ELR (cell line): ENCODE results near the gene RPEL1.
"Not testable (repeated sequence)": the region's sequence is repeated elsewhere in the genome, so short reads cannot be mapped to it uniquely, and the experiment has no call there.

Experiments used
- DNase-seq: peaks from one replicate; pipeline ENCODE4 v3.0.0-alpha.2; 2015; ENCODE audit warnings: low read depth

The RPEL1 gene

DNA sequence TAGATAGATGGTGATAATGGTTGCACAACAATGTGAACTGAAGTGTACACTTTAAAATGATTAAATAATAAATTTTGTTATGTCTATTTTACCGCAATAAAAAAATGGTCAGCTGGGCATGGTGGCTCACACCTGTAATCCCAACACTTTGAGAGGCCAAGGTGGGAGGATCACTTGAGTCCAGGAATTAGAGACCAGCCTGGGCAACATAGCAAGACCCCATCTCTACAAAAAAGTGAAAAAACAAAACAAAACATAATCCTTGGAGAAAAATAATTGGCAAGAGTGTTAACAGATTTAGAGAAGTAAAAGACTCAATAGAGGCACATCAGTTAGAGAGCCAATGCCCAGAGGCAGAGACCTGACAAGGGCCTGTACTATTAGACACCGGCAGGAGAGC lies 9.9 kb upstream of the RPEL1 start:
- DNase-seq: no peak

- DNase-seq: peak; percentile 64
Measured at GRCh38 chr10:103238506-103239252, 7.0 kb upstream of the RPEL1 start.

- DNase-seq: peak; percentile 65
Measured at GRCh38 chr10:103241262-103242011, 4.2 kb upstream of the RPEL1 start.

DNA sequence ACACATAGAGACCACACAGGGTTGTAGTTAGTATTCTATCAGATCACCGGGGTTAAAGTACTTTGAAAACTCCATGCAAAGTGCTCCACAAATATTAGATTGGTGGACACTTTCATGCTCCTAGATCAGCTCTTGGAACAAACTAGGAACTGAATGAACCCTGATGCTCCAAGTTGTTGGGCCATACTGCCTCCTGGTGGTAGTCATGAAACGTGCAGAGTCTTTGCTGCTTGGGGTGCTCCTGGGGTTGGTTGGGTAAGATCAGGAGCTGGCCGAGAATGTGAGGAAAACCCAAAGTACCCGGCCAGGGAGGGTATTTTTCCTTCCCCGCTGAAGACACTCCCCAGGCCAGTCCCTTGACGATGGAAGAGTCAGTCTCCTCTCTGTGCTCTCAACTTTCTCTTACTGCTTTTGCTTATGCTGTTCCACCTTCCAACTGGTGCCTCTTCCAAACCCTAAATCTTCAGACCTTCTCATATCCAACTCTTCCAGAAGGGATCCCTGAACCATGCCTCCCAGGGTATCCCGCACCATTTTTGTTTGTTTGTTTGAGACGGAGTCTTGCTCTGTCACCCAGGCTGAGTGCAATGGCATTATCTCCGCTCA lies 918 bp upstream of the RPEL1 start:
- DNase-seq: peak; percentile 81

GRCh38 chr10:103246324-103246723 lies 637 bp downstream of the RPEL1 start:
- DNase-seq: peak; percentile 27

DNA sequence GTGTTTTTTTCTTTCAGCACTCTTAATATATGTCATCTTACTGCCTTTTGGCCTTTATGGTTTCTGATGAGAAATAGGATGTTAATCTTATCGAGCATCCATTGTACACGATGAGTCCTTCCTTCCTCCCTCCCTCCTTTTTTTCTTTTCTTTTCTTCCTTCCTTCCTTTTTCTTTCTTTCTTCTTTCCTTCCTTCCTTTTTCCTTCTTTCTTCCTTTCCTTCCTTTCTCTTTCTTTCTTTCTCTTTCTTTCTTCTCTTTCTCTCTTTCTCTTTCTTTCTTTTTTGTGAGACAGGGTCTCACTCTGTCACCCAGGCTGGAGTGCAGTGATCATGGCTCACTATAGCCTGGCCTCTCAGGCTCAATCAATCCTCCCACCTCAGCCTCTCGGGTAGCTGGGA lies 8.4 kb downstream of the RPEL1 start:
- DNase-seq: no peak

DNA sequence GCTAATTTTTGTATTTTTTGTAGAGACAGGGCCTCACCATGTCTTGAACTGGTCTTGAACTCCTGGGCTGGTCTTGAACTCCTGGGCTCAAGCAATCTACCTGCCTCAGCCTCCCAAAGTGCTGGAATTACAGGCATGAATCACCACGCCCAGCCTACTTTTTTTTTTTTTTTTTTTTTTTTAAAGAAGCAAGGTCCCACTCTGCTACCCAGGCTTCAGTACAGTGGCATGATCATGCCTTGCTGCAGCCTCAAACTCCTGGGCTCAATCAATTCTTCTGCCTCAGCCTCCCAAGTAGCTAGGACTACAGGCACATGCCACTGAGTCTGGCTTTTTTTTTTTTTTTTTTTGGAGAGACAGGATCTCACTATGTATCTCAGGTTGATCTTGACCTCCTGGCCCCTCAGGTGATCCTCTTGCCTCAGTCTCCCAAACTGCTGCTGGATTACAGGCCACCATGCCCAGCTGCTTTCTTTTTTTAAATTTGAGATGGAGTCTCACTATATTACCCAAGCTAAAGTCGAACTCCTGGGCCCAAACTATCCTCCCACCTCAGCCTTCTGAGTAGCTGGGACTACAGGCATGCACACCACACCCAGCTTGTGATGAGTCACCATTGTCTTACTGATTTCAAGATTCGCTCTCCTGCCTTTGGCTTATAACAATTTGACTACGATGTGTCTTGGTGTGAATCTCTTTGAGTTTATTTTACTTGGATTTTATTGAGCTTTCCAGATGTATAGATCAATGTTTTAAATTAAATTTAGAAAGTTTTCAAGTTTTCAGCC lies 9.0 kb downstream of the RPEL1 start:
- peak; percentile 79 for DNase-seq

GRCh38 chr10:103256613-103257012 lies 10.9 kb downstream of the RPEL1 start:
- no peak for DNase-seq

- no peak for DNase-seq
Measured at GRCh38 chr10:103257812-103258211, 12.1 kb downstream of the RPEL1 start.

DNA sequence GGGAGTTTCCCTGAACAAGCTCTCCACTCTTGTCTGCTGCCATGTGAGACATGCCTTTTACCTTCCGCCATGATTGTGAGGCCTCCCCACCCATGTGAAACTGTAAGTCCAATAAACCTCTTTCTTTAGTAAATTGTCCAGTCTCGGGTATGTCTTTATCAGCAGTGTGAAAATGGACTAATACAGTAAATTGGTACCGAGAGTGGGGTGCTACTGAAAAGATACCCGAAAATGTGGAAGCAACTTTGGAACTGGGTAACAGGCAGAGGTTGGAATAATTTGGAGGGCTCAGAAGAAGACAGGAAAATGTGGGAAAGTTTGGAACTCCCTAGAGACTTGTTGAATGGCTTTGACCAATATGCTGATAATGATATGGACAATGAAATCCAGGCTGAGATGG lies 13.2 kb downstream of the RPEL1 start:
- not testable (repeated sequence) for DNase-seq

DNA sequence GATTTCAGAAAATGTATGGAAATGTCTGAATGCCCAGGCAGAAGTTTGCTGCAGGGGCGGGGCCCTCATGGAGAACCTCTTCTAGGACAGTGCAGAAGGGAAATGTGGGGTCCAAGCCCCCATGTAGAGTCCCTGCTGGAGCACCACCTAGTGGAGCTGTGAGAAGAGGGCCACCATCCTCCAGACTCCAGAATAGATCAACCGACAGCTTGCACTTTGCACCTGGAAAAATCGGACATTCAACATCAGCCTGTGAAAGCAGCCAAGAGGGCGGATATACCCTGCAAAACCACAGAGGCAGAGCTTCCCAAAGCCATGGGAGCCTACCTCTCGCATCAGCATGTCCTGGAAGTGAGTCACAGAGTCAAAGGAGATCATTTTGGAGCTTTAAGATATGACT lies 14.3 kb downstream of the RPEL1 start:
- no peak for DNase-seq

DNA sequence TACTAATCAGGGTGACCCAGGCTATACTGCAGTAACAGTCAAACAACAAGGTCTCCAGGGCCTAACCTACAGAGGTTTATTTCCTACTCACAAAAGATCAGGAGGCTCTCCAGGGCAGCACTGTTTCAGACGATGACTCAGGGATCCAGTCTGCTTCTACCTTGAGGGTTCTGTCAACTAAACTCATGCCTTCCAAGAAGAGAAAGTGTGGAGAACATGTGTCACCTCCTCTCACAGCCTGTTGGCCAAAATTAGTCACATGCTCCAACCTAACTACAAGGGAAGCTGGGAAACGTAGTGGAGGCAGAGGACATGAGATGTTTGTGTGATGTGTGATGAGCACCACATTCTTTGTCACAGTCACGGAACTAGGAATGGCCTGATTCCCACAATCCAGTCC lies 16.5 kb downstream of the RPEL1 start:
- peak; percentile 48 for DNase-seq

DNA sequence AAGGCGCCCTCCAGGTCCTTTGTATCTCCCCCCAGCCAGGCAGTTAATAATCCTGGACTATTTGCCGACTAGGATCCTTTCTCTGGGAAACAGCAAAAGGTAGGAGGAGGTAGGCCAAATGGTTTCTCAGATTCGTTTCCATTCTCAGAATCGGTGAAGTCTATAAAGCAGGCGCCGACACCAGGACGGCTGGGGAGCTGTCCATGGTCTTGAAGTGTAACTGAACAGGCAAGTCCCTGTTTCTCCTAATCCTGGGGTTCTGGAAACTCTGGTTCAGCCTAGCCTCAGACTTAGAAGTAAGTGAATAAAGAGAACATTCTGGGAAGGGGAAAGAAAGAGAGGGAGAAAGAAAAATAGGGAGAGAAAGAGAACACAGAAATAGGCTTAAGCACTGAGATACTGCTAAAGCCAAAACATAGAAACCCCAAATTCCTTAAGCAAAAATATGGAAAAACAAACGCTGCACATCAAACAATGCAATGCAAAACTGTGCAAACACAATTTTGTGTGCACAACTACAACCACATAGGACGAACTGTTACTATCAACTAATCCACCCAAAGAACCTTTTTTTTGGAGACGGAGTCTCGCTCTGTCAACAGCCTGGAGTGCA lies 20.1 kb downstream of the RPEL1 start:
- DNase-seq: peak; percentile 71

GRCh38 chr10:103273041-103273441 lies 27.4 kb downstream of the RPEL1 start:
- peak; percentile 99 for DNase-seq

DNA sequence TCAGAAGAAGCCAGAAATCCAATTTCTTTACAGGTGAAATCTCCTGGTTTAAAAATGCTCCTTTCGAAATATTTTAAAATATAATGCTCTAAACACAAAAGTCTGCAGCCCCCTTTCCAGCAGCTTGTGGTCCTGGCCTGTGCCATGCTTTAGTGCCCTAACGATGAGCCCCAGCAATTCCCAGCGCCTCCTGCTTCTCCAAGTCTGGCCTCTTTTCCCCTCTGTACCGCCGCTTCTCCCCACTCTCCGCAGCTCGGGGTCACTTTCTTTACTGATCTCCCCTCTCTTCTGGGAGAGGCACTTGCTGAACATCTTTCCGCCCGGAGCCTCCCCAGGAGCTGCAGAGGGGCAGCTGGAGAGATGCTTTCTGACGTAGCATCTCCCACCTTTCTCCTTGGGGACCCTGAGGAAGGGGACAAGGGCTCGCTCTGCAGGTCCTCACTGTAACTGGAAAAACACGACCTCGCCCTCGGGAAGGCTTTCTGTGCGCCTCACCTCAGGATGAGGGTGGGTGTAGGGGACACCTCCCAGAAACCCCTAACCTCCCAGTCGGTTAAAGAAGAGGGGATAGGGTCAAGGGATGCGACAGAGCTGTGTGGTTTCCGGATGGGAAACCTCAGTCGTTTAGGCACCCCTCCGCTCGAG lies 30.7 kb downstream of the RPEL1 start:
- no peak for DNase-seq

DNA sequence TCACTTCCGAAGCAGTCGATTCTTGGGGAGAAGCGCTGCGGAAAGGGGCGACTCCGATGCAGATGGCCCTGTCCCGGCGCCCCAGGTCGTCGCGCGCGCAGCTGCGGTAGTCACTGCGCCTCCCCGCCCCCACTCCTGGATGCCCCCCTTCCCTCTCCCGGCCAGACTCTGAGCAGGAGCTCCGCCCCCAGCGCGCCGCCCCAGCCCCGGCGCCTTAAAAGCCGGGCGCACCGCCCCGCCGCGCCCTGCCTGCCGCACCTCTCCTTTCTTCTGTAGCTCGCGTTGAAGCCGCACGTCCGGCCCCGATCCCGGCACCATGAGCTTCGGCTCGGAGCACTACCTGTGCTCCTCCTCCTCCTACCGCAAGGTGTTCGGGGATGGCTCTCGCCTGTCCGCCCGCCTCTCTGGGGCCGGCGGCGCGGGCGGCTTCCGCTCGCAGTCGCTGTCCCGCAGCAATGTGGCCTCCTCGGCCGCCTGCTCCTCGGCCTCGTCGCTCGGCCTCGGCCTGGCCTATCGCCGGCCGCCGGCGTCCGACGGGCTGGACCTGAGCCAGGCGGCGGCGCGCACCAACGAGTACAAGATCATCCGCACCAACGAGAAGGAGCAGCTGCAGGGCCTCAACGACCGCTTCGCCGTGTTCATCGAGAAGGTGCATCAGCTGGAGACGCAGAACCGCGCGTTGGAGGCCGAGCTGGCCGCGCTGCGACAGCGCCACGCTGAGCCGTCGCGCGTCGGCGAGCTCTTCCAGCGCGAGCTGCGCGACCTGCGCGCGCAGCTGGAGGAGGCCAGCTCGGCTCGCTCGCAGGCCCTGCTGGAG lies 31.4 kb downstream of the RPEL1 start, which contains the start of gene INA:
Gene INA (plus strand): TSS at position 243 of the 817 bp plus-strand sequence. CDS start 74 bp downstream, at position 317.
- peak; percentile 15 for DNase-seq

DNA sequence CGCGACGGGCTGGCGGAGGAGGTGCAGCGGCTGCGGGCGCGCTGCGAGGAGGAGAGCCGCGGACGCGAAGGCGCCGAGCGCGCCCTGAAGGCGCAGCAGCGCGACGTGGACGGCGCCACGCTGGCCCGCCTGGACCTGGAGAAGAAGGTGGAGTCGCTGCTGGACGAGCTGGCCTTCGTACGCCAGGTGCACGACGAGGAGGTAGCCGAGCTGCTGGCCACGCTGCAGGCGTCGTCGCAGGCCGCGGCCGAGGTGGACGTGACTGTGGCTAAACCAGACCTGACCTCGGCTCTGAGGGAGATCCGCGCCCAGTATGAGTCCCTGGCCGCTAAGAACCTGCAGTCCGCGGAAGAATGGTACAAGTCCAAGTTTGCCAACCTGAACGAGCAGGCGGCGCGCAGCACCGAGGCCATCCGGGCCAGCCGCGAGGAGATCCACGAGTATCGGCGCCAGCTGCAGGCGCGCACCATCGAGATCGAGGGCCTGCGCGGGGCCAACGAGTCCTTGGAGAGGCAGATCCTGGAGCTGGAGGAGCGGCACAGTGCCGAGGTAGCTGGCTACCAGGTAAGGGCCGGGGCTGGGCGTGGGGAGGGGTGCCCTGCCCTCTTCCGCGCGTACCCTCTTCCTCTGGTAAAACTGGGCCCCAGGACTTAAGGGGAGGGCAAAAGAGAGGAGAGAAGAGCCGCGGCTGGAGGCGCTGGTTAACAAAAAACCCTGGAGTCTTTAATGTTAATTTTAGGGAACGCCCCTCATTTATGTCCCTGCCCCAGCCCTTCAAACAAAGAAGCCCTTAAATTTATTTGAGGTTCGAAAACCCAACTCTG lies 32.2 kb downstream of the RPEL1 start:
- DNase-seq: no peak

- DNase-seq: no peak
Measured at GRCh38 chr10:103278537-103278823, 32.8 kb downstream of the RPEL1 start.

DNA sequence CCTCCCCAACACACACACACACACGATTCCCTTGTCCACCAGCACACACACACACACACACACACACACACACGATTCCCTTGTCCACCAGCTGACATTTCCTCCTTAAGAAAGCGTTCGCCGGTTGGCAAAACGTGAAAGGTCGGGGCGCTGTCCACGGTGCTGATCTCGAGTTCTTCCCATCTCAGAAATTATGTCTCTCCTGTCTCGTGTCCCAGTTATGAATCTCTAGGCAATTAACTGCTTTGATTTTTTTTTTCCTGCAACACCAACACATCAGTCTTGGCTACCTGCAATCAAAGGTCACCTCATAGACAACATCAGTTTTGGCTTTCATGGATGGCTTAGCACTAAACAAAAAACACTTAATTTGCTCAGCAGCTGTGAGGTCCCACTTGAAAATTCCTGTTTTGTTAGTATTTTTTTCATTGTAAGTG lies 33.2 kb downstream of the RPEL1 start:
- peak; percentile 53 for DNase-seq

DNA sequence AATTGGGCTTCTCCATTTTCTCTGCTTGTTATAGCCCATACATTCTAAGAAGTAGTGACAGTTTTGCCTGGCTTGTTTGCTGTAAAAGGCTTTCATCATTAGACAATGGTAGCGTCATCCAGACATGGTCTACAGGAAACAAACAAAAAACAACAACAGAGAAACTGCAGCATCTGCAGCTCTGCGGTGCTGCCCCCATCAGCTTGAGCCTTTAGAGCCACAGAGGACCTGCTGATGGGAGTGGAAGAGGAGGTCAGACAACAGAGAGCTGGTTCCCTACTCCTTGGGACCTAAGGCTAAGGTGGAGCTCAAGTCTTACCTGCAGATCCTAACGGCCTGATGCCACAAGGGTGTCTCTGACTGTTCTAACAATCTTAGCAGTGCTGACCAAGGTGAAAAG lies 34.3 kb downstream of the RPEL1 start:
- no peak for DNase-seq
